Stimulated activated CD4-positive, alpha-beta T cell treated with anti-CD3 and anti-CD28 coated beads, Interleukin-2, amount 100 ng/mL, for 48 hours (primary cell): ENCODE results near the gene ANXA3.
A peak's percentile ranks its signal among the peaks of the same experiment; 100 is the strongest.
"Not testable (repeated sequence)": the region's sequence is repeated elsewhere in the genome, so short reads cannot be mapped to it uniquely, and the experiment has no call there.

Source experiments
- DNase-seq, 2 donors: peaks; one replicate each; pipeline ENCODE4 v3.0.0-alpha.2; 2020

Gene ANXA3

GRCh38 chr4:78578674-78579425 is 27.3 kb downstream of the ANXA3 start:
- no peak for DNase-seq

- no peak for DNase-seq
Observed at GRCh38 chr4:78581618-78582017, 30.0 kb downstream of the ANXA3 start.

DNA sequence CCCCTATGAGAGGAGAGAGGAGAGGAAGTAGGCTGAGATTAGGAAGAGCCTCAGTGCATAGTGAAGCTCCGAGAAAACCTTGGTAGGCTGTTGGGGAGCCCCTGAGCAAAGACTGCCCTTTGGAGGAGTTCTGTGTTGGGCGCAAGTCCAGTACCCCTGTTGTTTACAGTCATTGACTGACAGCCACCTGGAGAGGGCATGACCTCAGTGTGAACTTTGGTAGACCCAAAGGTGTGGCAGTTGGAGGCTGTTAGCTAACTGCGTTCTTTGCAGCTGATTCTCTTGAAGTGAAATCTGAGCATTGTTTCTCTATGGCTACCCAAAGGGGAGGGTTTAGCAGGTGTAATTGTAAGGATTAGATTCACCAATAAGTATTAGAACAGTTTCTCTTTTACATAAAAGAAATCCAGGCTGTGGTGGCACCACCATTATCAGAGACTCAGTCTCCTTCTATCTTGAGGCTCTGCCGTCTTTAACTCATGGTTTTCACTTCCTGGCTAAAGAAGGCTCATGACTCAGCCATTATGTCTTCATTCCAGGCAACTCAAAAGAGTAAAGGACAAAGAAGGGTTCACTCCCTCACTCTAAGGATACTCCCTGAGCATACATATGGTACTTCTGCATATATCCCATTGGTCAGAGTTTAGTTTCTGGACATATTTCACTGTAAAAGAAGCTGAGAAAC is 33.4 kb downstream of the ANXA3 start:
- no peak for DNase-seq

DNA sequence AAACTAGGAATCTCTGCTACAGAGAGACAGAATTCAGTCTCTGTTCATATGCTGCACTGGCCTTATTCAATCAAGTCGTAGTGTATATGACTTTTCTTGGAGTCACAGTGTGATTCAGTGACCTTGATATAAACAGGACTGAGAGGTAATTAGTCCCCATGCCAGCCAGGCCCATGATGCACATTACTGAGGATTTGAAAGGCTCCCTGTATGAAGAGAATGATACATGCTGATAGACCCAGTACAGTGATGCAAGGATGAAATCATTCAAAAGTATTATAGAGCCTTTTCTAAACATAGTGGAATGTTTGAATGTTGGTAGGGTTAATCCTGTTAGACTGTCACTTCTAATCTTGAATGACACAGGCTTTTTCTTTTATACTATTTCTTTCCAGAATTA is 34.1 kb downstream of the ANXA3 start:
- no peak for DNase-seq

DNA sequence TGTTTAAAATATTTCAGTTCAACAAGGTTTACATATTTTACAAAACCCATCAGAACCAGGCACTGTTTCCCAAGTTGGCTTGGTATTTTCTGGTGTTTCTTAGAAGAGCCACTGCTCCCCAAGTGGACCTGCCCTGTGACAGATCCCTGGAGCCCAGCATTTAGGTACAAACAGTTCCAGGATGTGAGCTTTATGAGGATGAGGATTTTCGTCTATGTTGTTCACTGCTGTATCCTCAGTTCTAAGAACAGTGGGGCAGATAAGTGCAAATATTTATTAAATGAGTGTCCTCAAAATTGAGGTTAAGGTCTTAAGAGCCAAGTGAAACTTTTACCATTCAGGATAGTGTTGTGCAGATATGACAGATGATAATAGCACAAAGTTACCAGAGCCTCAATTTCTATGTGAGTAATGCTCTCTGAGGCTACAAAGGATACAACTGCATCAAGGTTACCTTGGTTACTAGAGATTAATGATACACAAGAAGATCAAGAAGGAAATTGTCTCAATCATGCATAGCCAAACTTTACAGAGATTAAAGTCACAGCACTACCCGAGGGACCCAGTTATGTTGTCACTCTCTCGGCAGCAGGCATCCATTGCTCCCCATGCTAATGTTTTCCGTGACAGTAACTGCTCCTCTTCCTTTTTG is 37.5 kb downstream of the ANXA3 start:
- DNase-seq = no peak

- no peak for DNase-seq
Observed at GRCh38 chr4:78591404-78591803, 39.8 kb downstream of the ANXA3 start.

DNA sequence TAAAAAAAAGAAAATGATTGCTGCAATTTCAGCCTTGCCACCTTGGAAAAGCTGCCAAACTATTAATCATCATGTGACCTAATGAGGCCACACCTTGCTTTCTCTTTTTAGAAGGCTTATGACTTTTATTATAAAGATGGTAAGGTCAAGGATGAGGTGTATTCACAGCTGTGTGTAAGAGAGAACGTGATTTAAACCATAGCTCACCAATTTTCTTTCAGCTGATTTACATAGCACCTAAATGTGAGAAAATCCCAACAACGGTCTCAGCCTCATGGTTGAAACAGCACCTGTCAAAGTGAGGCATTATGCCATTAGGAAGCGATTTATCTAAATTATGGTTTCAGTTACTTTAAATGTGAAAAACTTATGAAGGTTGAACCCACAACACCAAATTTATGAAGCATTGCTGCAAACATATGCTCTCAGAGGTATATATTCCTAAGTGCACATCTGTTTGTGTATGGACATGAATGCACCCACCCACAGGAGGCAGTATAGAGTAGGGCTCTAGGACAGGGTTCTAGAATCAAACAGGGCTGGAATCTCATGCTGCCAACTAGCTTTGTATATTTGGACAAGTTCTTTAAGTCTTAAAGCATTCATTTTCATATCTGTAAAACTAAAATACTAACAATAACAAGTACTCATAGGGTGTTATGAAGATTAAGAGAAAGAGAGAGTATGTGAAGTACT is 40.7 kb downstream of the ANXA3 start:
- DNase-seq = peak in 1 of 2 donors; percentile 8

DNA sequence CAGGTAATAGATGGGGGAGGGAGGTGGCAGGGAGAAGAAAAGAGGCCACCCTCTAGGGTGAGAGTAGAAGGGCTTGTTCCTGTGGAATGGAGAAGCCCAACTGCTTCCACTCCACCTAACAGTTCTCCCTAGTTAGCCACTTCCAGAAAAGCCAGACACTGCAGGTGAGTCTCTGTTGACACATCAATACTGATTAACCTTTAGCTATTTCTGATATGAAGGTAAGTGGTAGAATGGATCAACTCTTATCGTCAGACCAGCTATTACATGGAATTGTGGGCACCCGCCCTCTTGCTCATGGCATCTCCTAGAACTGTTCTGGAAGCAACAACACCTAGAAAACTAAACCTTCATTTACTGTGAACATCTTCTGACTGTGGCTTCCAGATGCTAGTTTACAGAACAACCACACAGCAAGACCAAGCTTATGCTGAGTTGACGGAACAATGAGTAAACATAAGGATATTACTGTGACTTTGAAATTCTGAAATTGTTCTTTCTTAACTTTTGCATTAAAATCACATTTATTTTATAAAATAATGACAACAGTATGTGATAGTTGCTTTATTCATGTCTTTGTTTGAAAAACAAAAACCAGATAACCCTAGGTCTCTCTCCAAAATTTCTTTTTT is 44.7 kb downstream of the ANXA3 start:
- no peak for DNase-seq

- not testable (repeated sequence) for DNase-seq
Observed at GRCh38 chr4:78598431-78598830, 46.9 kb downstream of the ANXA3 start.

- DNase-seq = no peak
Observed at GRCh38 chr4:78599147-78599546, 47.6 kb downstream of the ANXA3 start.

DNA sequence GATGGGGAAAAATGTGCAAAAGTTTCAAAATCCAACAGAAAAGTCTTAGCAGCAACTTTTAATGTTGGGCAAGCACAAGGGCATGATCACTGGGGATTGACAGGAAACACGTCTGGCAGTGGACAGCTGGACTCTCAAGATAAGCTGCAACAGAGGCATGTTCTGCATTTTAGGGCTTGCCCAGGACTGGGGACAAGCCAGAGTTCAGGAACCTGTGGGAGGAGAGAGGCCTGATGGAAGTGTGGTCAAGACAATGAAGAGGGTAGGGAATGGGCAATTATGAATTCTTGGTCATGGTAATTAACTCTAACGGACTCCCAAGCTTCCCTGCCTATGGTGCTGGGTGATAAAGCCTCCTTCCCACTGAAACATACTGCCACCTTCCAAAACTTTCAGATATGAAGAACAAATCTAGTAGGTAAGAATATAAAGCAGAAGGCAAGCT is 48.4 kb downstream of the ANXA3 start:
- DNase-seq = no peak

DNA sequence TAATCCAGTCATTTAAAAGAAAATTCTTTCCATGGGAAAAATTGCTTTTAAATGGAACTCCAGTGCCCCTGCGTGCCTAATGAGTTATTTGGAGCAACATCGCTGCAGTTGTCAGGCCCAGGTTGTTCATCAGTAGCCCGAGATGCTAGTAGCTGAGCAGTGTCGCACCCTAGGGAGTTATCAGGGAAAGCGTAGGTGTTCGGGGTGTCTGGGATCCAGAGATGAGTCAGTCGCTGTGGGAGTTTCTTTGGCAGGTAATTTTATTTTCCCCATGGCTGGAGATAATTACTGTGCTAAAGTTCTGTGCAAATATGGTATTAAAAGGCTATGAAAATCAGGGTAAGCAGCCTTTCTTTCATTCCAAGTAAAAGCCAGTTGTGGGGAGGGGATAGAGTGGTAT is 49.4 kb downstream of the ANXA3 start:
- DNase-seq = no peak

DNA sequence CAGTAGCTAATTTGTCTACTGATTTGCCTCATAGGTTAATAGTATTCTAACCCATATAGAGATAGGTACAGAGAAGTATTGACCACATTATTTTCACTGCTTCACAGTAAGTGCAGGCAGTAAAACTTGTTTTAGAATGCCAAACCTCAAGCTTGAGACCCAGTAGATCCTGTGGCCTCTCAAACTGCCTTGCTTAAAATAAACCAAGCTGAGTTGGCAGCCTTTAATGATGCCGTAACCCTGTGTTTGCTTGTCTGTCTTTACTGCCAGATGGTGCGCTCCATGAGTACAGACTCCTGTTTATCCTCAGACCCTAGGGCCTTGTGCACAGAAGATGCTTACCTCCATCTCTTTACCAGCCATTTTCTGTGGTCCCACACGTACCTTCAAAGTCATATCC is 50.8 kb downstream of the ANXA3 start:
- no peak for DNase-seq

GRCh38 chr4:78603384-78603783 is 51.8 kb downstream of the ANXA3 start:
- no peak for DNase-seq

GRCh38 chr4:78604988-78605387 is 53.4 kb downstream of the ANXA3 start:
- no peak for DNase-seq

GRCh38 chr4:78606035-78606434 is 54.5 kb downstream of the ANXA3 start:
- no peak for DNase-seq

GRCh38 chr4:78606530-78607095 is 55.0 kb downstream of the ANXA3 start:
- no peak for DNase-seq

- no peak for DNase-seq
Observed at GRCh38 chr4:78608684-78609083, 57.1 kb downstream of the ANXA3 start.

DNA sequence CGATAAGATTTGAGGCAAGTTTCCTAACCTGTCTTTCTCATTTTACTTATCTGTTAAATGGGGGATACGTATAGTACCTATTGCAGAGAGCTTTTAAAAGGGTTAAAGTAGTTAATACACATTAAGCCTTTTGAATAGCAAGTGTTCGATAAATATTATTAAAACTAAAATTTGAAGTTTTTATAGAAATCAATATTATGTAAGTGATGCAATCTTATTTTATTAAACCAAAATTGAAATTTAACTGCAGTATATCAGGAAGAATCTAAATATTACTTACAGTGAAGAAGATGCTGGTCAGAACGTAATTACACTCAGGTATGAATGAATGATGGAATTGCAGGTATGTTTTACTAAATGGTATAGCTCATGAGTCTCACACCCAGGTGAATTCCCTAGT is 58.0 kb downstream of the ANXA3 start:
- no peak for DNase-seq

DNA sequence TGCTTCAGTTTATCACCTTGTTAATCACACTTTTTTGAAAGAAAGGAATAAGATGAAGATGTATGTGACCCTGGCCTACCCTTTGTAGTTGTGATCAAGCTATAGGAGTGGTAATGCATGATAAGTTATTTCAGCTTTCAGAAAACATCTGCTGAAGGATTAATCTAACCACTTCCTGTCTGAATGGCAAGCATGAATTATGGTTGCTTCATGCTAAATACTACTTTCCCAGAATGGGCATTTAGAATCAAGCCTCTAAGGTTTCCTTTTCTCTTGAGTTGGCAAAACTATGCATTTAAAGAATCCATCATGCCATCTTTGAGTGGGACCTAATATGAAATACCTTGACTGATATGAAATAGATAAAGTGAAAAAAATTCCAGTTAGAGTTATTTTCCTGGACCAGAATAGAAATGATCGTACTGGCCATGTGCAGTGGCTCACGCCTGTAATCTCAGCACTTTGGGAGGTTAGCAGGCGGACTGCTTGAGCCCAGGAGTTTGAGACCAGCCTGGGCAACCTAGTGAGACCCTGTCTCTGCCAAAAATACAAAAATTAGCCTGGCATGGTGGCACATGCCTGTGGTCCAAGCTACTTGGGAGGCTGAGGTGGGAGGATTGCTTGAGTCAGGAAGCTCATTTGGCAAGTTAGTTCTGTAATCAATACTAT is 59.1 kb downstream of the ANXA3 start:
- DNase-seq = no peak

- DNase-seq = no peak
Observed at GRCh38 chr4:78611215-78611558, 59.6 kb downstream of the ANXA3 start.
